ENCODE measurements around the gene PSMF1. TPM values are rescaled to one million over a fixed set of nuclear protein-coding genes. Genes with fewer than 3 reads are reported as not detected.

Gene PSMF1
- total and polyA plus RNA-seq, 9 donors: 33.4 to 163 (median 127) TPM

- Histone ChIP-seq H3K9me3 (no peaks in the 10 kb centered on the region), H3K4me3 (no peak overlapping the region), H3K27me3 (no peaks in the 10 kb centered on the region), H3K36me3 (no peaks in the 10 kb centered on the region), H3K27ac (no peak overlapping the region), H3K4me1 (ENCODE audit: insufficient read depth) (no peaks in the 10 kb centered on the region)
- no peak for DNase-seq
- TF ChIP-seq POLR2A (IDR thresholded peaks at IDR 0.05) (no peak), CTCF (IDR thresholded peaks at IDR 0.05) (no peak), EP300 (IDR thresholded peaks at IDR 0.05) (no peak)
- intact Hi-C loops (cut with DNase I): loop anchor here in 2 of 4 donors (5.0 to 10.0 kb wide), 5 partner anchors 96 to 396 kb away; partner anchors contain the start of gene PSMF1 (in 1 of the 2)
- WGBS, 3 donors: 85 to 100% (median 88%) methylated on average over 1 of the region's 1 CpG
Measured at GRCh38 chr20:1210501-1210900, 92.1 kb downstream of the PSMF1 start.

GRCh38 chr20:1212023-1212422 lies 93.6 kb downstream of the PSMF1 start:
- Histone ChIP-seq H3K4me1 (ENCODE audit: insufficient read depth) (no peaks in the 10 kb centered on the region), H3K4me3 (no peak overlapping the region), H3K36me3 (no peaks in the 10 kb centered on the region), H3K27me3 (no peaks in the 10 kb centered on the region), H3K27ac (no peak overlapping the region), H3K9me3 (no peaks in the 10 kb centered on the region)
- DNase-seq: no peak
- intact Hi-C loops (cut with DNase I): loop anchor here in 2 of 4 donors (5.0 to 10.0 kb wide), 5 partner anchors 97 to 397 kb away; partner anchors contain the start of gene PSMF1 (in 1 of the 2)
- TF ChIP-seq CTCF (IDR thresholded peaks at IDR 0.05) (no peak), POLR2A (IDR thresholded peaks at IDR 0.05) (no peak), EP300 (IDR thresholded peaks at IDR 0.05) (no peak)

GRCh38 chr20:1212607-1213396 lies 94.4 kb downstream of the PSMF1 start:
- intact Hi-C loops (cut with DNase I): loop anchor here in 2 of 4 donors (5.0 to 10.0 kb wide), 5 partner anchors 98 to 398 kb away; partner anchors contain the start of gene PSMF1 (in 1 of the 2)
- Histone ChIP-seq H3K4me3 (no peak overlapping the region), H3K27me3 (no peaks in the 10 kb centered on the region), H3K36me3 (no peaks in the 10 kb centered on the region), H3K4me1 (ENCODE audit: insufficient read depth) (no peaks in the 10 kb centered on the region), H3K27ac (no peak overlapping the region), H3K9me3 (no peaks in the 10 kb centered on the region)
- DNase-seq: peak; percentile 39 to 63 (median 46)
- WGBS, 3 donors: 11 to 12% (median 12%) methylated on average over 21 of the region's 21 CpGs
- TF ChIP-seq CTCF (IDR thresholded peaks at IDR 0.05): peak; percentile 40 to 59 (median 49)
- TF ChIP-seq EP300 (IDR thresholded peaks at IDR 0.05): no peak

- no peaks in the 10 kb centered on the region for H3K9me3 ChIP-seq
- H3K27ac ChIP-seq: no peak overlapping the region
- H3K4me1 ChIP-seq (ENCODE audit: insufficient read depth): no peaks in the 10 kb centered on the region
- no peaks in the 10 kb centered on the region for H3K27me3 ChIP-seq
- no peak for DNase-seq
- TF ChIP-seq POLR2A (IDR thresholded peaks at IDR 0.05): no peak
- no peak for TF ChIP-seq CTCF (IDR thresholded peaks at IDR 0.05)
- no peak for TF ChIP-seq EP300 (IDR thresholded peaks at IDR 0.05)
- 45 to 64% (median 49%) methylated on average over 4 of the region's 4 CpGs for WGBS, 3 donors
- H3K4me3 ChIP-seq: no peak overlapping the region
- intact Hi-C loops (cut with DNase I): loop anchor here in 2 of 4 donors (5.0 to 10.0 kb wide), 5 partner anchors 100 to 400 kb away; partner anchors contain the start of gene PSMF1 (in 1 of the 2)
- no peaks in the 10 kb centered on the region for H3K36me3 ChIP-seq
Measured at GRCh38 chr20:1214838-1215261, 96.4 kb downstream of the PSMF1 start.

Measured in ovary (tissue), 9 donors.